ENCODE data around the gene PARD6G. TPM values are rescaled to one million over a fixed set of nuclear protein-coding genes. Genes with fewer than 3 reads are reported as not detected.

PARD6G gene
- total and polyA plus RNA-seq, 9 of the 15 experiments (the other 6 are each of a cell fraction or from before 2014, with no cell fraction given) = 0.03 to 1.2 (median 0.26) TPM

DNA sequence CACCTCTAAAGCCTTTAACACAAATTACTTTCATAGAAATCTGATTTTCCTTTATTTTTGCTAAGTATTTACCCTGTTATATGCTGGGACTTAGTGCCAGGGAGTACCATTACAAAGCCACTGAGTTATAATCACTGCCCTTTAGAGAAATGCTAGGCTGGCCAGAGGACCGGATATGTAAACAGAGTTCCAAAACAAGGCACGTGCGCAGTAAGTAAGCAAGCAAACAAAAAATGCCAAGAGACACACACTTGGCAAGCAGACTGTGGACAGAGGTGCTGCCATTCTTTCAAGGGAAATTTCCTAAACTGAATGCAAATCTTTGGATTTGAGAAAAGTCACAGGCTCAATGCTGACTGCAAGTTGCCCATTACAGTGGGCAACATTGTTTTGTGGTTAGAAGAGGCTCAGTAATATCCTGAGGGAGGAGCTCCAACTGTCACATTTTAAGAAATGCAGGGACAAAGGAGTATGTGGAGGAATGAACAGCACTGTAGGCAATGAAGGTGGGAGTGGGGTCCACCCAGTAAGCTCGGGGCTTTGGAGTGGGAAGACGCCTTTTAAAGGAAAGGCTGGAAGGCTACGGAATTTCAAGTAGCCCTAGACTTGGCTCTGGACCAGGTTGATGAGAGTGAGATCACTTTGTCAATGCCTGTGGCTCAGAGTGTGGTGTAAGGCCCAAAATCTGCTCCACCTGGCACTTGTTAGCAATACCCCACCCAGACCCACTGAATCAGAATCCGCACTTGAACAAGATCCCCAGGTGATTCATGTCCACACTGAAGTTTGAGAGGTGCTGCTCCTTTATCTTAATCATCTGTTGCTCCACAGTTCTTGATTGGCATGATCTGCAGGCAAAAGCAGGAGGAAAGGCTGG, 2.1 kb upstream of the PARD6G start (continued):
- TF ChIP-seq, protein P1, sequence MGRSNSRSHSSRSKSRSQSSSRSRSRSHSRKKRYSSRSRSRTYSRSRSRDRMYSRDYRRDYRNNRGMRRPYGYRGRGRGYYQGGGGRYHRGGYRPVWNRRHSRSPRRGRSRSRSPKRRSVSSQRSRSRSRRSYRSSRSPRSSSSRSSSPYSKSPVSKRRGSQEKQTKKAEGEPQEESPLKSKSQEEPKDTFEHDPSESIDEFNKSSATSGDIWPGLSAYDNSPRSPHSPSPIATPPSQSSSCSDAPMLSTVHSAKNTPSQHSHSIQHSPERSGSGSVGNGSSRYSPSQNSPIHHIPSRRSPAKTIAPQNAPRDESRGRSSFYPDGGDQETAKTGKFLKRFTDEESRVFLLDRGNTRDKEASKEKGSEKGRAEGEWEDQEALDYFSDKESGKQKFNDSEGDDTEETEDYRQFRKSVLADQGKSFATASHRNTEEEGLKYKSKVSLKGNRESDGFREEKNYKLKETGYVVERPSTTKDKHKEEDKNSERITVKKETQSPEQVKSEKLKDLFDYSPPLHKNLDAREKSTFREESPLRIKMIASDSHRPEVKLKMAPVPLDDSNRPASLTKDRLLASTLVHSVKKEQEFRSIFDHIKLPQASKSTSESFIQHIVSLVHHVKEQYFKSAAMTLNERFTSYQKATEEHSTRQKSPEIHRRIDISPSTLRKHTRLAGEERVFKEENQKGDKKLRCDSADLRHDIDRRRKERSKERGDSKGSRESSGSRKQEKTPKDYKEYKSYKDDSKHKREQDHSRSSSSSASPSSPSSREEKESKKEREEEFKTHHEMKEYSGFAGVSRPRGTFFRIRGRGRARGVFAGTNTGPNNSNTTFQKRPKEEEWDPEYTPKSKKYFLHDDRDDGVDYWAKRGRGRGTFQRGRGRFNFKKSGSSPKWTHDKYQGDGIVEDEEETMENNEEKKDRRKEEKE (IDR thresholded peaks at IDR 0.05; ENCODE audit: borderline replicate concordance in 1 of 2, control insufficient read depth in 1 of 2, low read depth in 2 of 2, low read length in 1 of 2) = no peak
- TF ChIP-seq MBD2 (IDR thresholded peaks at IDR 0.05; ENCODE audit: borderline replicate concordance, low read depth) = no peak
- TF ChIP-seq, protein P2, sequence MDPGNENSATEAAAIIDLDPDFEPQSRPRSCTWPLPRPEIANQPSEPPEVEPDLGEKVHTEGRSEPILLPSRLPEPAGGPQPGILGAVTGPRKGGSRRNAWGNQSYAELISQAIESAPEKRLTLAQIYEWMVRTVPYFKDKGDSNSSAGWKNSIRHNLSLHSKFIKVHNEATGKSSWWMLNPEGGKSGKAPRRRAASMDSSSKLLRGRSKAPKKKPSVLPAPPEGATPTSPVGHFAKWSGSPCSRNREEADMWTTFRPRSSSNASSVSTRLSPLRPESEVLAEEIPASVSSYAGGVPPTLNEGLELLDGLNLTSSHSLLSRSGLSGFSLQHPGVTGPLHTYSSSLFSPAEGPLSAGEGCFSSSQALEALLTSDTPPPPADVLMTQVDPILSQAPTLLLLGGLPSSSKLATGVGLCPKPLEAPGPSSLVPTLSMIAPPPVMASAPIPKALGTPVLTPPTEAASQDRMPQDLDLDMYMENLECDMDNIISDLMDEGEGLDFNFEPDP (CRISPR knock-in tag; IDR thresholded peaks at IDR 0.05) = no peak
- TF ChIP-seq XRCC5 (IDR thresholded peaks at IDR 0.05; ENCODE audit: low read depth, low read length) = no peak
- TF ChIP-seq RBM14 (IDR thresholded peaks at IDR 0.05; ENCODE audit: borderline replicate concordance, insufficient read depth, low read depth, low read length) = no peak
